ENCODE results near the gene HECW1. TPM values are rescaled to one million over a fixed set of nuclear protein-coding genes. Genes with fewer than 3 reads are reported as not detected.

The HECW1 gene
- total RNA-seq, 4 donors from 2014 or later: 1.2 to 3.9 (median 2.0) TPM

- no peak for ATAC-seq
- H3K27ac ChIP-seq: no peak overlapping the region
- TF ChIP-seq CTCF (IDR thresholded peaks at IDR 0.05 in 4 of 5, conservative IDR thresholded peaks at IDR 0.05 in 1 of 5) (no peak), POLR2A (IDR thresholded peaks at IDR 0.05) (no peak)
- no peaks in the 10 kb centered on the region for H3K36me3 ChIP-seq
- peaks cover 14 to 19% of the 10 kb centered on the region in 2 donors for H3K4me1 ChIP-seq
- intact Hi-C loops (cut with DNase I; ENCODE audit: low total_unique reads) (no loop called here), in situ Hi-C loops (cut with MboI; ENCODE audit: low sequenced_read_pairs in 4 of 4) (loop anchor here in 1 of 4 donors (25.0 kb wide), 1 partner anchor 526 kb away; the partner anchor contains the start of genes MRPL32 and PSMA2)
- no peaks in the 10 kb centered on the region for H3K9me3 ChIP-seq
- no peaks in the 10 kb centered on the region for H3K27me3 ChIP-seq
- H3K4me3 ChIP-seq: no peak overlapping the region
- DNase-seq: no peak
Measured at GRCh38 chr7:43462836-43463235, 350.4 kb downstream of the HECW1 start.

GRCh38 chr7:43463401-43463980, 351.0 kb downstream of the HECW1 start:
- intact Hi-C loops (cut with DNase I; ENCODE audit: low total_unique reads): no loop called here
- no peaks in the 10 kb centered on the region for H3K36me3 ChIP-seq
- ATAC-seq: no peak

GRCh38 chr7:43465581-43466554, 353.4 kb downstream of the HECW1 start:
- no peaks in the 10 kb centered on the region for H3K9me3 ChIP-seq
- peaks cover 9 to 18% of the 10 kb centered on the region in 2 donors for H3K4me1 ChIP-seq
- DNase-seq (no peak), ATAC-seq (no peak)
- intact Hi-C loops (cut with DNase I; ENCODE audit: low total_unique reads) (no loop called here), in situ Hi-C loops (cut with MboI; ENCODE audit: low sequenced_read_pairs in 4 of 4) (loop anchor here in 1 of 4 donors (25.0 kb wide), 1 partner anchor 529 kb away; the partner anchor contains the start of genes MRPL32 and PSMA2)
- no peak for TF ChIP-seq POLR2A (IDR thresholded peaks at IDR 0.05)
- TF ChIP-seq CTCF (IDR thresholded peaks at IDR 0.05 in 4 of 5, conservative IDR thresholded peaks at IDR 0.05 in 1 of 5): no peak
- H3K27me3 ChIP-seq: no peaks in the 10 kb centered on the region
- no peak overlapping the region for H3K4me3 ChIP-seq
- H3K27ac ChIP-seq: no peak overlapping the region
- H3K36me3 ChIP-seq: no peaks in the 10 kb centered on the region

More at GRCh38 chr7:43463401-43463980, 351.0 kb downstream of the HECW1 start:
- no peak overlapping the region for H3K4me3 ChIP-seq
- H3K27ac ChIP-seq: no peak overlapping the region
- in situ Hi-C loops (cut with MboI; ENCODE audit: low sequenced_read_pairs in 4 of 4): loop anchor here in 1 of 4 donors (25.0 kb wide), 1 partner anchor 526 kb away; the partner anchor contains the start of genes MRPL32 and PSMA2
- H3K27me3 ChIP-seq: no peaks in the 10 kb centered on the region
- TF ChIP-seq CTCF (IDR thresholded peaks at IDR 0.05 in 4 of 5, conservative IDR thresholded peaks at IDR 0.05 in 1 of 5) (no peak), POLR2A (IDR thresholded peaks at IDR 0.05) (no peak)
- H3K9me3 ChIP-seq: no peaks in the 10 kb centered on the region
- H3K4me1 ChIP-seq: peaks cover 14 to 19% of the 10 kb centered on the region in 2 donors
- no peak for DNase-seq

- Histone ChIP-seq H3K9me3 (no peaks in the 10 kb centered on the region), H3K4me3 (no peak overlapping the region), H3K27ac (no peak overlapping the region), H3K4me1 (peaks cover 0 to 9% of the 10 kb centered on the region in 2 donors), H3K27me3 (no peaks in the 10 kb centered on the region), H3K36me3 (no peaks in the 10 kb centered on the region)
- no peak for DNase-seq
- intact Hi-C loops (cut with DNase I; ENCODE audit: low total_unique reads) (no loop called here), in situ Hi-C loops (cut with MboI; ENCODE audit: low sequenced_read_pairs in 4 of 4) (loop anchor here in 1 of 4 donors (25.0 kb wide), 1 partner anchor 530 kb away; the partner anchor contains the start of genes MRPL32 and PSMA2)
- ATAC-seq: no peak
- no peak for TF ChIP-seq POLR2A (IDR thresholded peaks at IDR 0.05)
- TF ChIP-seq CTCF (IDR thresholded peaks at IDR 0.05 in 4 of 5, conservative IDR thresholded peaks at IDR 0.05 in 1 of 5): no peak
Measured at GRCh38 chr7:43467406-43467805, 355.0 kb downstream of the HECW1 start.
